Measurements from ENCODE around the gene PHLPP1.
"Not testable (repeated sequence)": the region's sequence is repeated elsewhere in the genome, so short reads cannot be mapped to it uniquely, and the experiment has no call there.

PHLPP1 gene

GRCh38 chr18:62899534-62899933 is 184.2 kb downstream of the PHLPP1 start:
- DNase-seq = no peak

GRCh38 chr18:62900132-62900883 is 185.0 kb downstream of the PHLPP1 start:
- no peak for DNase-seq

GRCh38 chr18:62902776-62903175 is 187.4 kb downstream of the PHLPP1 start:
- DNase-seq = no peak

- DNase-seq = no peak
These were observed 189.3 kb downstream of the PHLPP1 start for GRCh38 chr18:62904396-62905285.

GRCh38 chr18:62912885-62913284 is 197.5 kb downstream of the PHLPP1 start:
- DNase-seq = no peak

- not testable (repeated sequence) for DNase-seq
These were observed 198.5 kb downstream of the PHLPP1 start for GRCh38 chr18:62913824-62914223.

GRCh38 chr18:62914871-62915392 is 199.6 kb downstream of the PHLPP1 start:
- DNase-seq = no peak

- DNase-seq = no peak
These were observed 203.0 kb downstream of the PHLPP1 start for GRCh38 chr18:62918361-62918760.

GRCh38 chr18:62919109-62919838 is 203.9 kb downstream of the PHLPP1 start:
- DNase-seq = no peak

- DNase-seq = no peak
These were observed 209.8 kb downstream of the PHLPP1 start for GRCh38 chr18:62925031-62925688.

- no peak for DNase-seq
These were observed 213.0 kb downstream of the PHLPP1 start for GRCh38 chr18:62928326-62928725.

- no peak for DNase-seq
These were observed 218.0 kb downstream of the PHLPP1 start for GRCh38 chr18:62933261-62933887.

- DNase-seq = no peak
These were observed 220.7 kb downstream of the PHLPP1 start for GRCh38 chr18:62935994-62936393.

- no peak for DNase-seq
These were observed 221.7 kb downstream of the PHLPP1 start for GRCh38 chr18:62937065-62937464.

- no peak for DNase-seq
These were observed 222.7 kb downstream of the PHLPP1 start for GRCh38 chr18:62938006-62938405.

GRCh38 chr18:62938487-62938886 is 223.1 kb downstream of the PHLPP1 start:
- no peak for DNase-seq

- no peak for DNase-seq
These were observed 224.1 kb downstream of the PHLPP1 start for GRCh38 chr18:62939433-62939832.

GRCh38 chr18:62939926-62940325 is 224.6 kb downstream of the PHLPP1 start:
- DNase-seq = no peak

- no peak for DNase-seq
These were observed 227.2 kb downstream of the PHLPP1 start for GRCh38 chr18:62942578-62942977.

GRCh38 chr18:62944454-62944853 is 229.1 kb downstream of the PHLPP1 start:
- no peak for DNase-seq

GRCh38 chr18:62948788-62949187 is 233.4 kb downstream of the PHLPP1 start:
- no peak for DNase-seq

GRCh38 chr18:62950246-62950645 is 234.9 kb downstream of the PHLPP1 start:
- no peak for DNase-seq
